WI38 (cell line): ENCODE data around the gene STIL.

ENCODE experiments used
- H3K4me3 ChIP-seq: 2 replicates; pipeline ENCODE4 v1.5.1; 2011; ENCODE audit warnings: low read depth, mild to moderate bottlenecking, control low read depth, low read length
- TF ChIP-seq, protein P1 (sequence below): IDR thresholded peaks from 2 replicates; pipeline ENCODE4 v1.5.1; 2012; ENCODE audit warnings: low read depth, mild to moderate bottlenecking, control low read depth, low read length

STIL gene

DNA sequence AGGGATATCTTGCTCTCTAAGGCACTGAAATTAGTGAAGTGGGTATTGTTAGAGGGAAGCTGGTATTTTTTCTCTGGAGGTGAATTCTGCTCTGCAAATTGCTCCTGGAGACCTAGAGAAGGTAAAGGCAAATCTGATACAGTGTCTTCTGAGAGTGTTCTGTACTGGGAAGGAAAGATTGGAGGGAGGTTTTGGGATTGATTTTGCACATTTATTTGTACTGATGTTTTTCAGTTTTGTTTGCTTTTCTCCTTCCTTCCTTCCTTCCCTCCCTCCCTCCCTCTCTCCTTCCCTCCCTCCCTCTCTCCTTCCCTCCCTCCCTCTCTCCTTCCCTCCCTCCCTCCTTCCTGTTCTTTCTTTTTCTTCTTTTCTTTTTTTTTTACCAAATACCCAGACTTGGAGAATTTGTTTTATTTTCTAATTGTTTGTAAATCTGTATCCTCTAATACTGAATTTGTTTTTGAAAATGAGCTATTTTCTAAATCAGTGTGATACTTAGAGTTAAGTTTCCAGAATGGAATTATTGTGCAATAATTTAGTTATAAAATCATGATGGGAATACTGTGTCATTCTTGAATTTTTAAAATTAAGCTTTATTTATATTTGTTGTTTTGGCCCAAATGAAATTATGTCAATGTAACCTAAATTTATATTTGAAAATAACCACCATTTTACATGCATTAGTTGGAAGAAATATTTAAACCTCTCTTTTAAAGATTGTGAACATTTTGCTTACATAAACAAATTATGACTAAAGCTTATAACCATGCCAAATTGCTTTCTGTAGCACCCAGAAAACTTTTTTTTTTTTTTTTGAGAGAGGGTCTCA, 24.5 kb upstream of the STIL start:
- H3K4me3 ChIP-seq = no peak overlapping the region
- TF ChIP-seq, protein P1, sequence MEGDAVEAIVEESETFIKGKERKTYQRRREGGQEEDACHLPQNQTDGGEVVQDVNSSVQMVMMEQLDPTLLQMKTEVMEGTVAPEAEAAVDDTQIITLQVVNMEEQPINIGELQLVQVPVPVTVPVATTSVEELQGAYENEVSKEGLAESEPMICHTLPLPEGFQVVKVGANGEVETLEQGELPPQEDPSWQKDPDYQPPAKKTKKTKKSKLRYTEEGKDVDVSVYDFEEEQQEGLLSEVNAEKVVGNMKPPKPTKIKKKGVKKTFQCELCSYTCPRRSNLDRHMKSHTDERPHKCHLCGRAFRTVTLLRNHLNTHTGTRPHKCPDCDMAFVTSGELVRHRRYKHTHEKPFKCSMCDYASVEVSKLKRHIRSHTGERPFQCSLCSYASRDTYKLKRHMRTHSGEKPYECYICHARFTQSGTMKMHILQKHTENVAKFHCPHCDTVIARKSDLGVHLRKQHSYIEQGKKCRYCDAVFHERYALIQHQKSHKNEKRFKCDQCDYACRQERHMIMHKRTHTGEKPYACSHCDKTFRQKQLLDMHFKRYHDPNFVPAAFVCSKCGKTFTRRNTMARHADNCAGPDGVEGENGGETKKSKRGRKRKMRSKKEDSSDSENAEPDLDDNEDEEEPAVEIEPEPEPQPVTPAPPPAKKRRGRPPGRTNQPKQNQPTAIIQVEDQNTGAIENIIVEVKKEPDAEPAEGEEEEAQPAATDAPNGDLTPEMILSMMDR = no peak

DNA sequence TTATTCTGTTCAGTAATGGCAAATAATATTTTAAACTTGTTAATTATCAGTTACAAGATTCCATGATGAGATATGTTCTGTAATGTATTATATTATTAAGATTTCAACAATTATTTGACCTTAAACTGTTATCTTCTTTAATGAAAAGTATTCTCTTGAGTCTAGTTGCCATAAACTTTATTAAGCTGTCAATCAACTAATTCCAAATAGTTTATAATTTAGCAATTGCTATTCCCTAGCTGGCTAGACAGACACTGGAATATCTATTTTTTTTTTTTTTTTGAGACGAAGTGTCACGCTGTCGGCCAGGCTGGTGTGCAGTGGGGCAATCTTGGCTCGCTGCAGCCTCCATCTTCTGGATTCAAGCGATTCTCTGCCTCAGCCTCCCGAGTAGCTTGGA, 23.4 kb upstream of the STIL start:
- no peak overlapping the region for H3K4me3 ChIP-seq
- TF ChIP-seq, protein P1 = no peak

DNA sequence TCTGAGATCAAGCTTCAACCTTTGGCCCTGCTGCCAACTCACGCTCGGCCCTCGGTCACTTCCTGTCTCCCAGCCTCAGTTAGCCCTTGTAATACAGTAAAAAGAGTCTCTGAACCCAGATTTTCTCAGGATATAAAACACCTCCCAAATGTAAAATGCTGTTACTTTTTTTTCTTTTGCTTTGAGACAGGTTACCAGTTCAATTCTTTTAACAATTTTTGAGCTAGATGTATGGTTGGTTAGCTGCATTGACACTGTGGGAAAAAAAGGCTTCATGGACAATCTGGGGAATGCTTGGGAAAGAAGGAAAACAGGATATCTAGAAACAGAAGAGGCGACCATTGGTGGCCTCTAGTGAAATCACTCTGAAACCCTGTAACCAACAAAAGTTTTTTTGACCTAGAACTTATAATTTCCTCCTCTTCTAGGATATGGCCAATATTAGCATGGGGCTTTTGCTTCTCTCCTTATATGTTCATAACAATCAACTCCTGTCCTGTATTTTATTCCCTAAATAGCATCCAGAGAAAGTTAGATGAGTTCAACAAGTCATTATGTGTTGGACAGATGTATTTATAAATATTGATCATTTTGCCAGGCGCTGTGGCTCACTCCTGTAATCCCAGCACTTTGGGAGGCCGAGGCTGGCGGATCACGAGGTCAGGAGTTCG, 21.0 kb upstream of the STIL start:
- TF ChIP-seq, protein P1 = no peak
- H3K4me3 ChIP-seq = peak overlapping the region; percentile 90

DNA sequence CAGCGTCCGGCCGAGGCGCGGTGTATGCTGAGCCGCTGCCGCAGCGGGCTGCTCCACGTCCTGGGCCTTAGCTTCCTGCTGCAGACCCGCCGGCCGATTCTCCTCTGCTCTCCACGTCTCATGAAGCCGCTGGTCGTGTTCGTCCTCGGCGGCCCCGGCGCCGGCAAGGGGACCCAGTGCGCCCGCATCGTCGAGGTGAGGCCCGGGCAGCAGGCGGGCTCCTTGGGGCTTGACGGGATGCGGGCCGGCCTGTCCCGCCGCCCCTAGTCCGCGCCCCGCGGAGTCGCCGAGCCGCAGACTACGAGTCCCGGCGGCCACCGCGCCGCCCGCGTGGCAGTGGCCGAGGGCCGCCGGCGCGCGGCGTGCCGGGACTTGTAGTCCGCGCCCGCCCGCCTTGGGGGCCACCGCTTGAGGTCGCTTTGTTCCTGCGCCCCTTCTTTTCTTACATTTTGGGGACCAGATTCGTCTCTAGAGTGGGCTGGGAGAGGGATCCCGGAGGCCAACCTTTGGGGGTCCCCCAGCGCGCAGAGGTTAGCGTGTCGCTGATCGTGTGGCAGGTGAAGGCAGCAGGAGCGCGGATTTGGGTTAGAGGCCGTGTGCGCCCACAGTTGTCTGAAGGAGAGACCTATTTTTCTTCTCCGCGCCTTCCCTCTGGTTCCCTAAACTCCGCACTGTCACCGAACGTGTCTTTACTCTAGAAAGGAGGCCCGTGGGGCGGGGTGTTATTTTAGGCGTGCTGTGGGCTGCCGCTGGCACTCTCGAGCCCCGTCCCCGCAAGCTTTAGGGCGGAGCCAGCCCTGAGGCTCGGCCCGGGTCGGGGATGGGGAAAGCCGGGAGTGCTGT, 20.2 kb upstream of the STIL start:
- H3K4me3 ChIP-seq = peak overlapping the region; percentile 90
- TF ChIP-seq, protein P1 = no peak

DNA sequence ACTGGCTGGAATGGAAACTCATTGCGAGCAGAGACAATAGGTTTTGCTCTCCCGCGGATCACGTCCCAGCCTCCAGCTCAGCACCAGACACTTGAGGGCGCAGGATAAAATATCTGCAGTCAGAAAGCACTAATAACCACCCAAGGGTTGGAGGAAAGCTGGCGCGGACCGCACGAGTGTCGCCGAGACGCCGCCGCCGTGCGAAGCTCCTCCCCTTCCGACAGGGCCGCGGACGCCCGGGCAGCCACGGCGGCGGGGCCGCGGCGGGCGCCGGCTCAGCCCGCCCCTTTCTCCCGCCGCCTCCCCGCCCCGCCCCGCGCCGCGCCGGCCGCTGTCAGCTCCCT, 19.6 kb upstream of the STIL start, which contains the start of gene CMPK1:
Gene CMPK1 (plus strand): TSS at position 213 of the 344 bp plus-strand sequence. CDS start 156 bp downstream, outside the sequence.
- peak within 1 kb of the TSS; percentile 90 for H3K4me3 ChIP-seq
- TF ChIP-seq, protein P1 = no peak

DNA sequence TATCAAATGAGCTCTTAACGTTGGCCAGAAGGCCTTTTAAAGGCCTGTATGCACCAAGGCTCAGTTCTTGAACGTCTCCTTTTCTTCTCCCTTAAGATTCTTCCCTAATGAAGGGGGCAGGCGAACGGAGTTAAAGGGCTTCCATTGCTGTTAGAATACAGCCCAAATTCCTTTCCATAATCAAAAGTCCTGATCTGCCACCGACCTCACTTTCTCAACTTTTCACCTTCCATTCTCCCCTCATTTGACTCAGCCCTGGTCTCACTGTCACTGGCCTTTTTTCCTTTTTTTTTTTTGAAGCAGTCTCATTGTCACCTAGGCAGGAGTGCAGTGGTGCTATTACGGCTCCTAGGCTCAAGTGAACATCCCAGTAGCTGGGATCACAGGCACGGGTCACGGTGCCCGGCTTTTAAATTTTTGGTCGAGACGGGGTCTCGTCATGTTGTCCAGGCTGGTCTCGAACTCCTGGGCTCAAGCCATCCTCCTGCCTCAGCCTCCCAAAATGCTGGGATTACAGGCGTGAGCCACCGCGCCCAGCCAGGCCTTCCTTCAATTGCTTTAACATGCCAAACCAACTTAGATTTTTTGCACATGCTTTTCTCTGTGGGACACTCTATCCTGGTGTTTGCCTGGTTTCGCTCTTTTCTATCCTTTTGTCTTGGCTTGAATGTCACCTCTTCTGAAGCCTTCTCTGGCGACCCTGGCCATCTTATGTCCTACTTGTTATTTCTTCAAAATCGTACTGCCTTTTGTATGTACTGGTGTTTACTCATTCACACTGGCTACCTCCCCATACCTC, 19.0 kb upstream of the STIL start:
- H3K4me3 ChIP-seq = peak overlapping the region; percentile 90
- TF ChIP-seq, protein P1 = no peak
